ENCODE measurements around the gene TLNRD1.

TLNRD1 gene

GRCh38 chr15:80978685-80979329, 21.9 kb upstream of the TLNRD1 start:
- DNase-seq: no peak

DNA sequence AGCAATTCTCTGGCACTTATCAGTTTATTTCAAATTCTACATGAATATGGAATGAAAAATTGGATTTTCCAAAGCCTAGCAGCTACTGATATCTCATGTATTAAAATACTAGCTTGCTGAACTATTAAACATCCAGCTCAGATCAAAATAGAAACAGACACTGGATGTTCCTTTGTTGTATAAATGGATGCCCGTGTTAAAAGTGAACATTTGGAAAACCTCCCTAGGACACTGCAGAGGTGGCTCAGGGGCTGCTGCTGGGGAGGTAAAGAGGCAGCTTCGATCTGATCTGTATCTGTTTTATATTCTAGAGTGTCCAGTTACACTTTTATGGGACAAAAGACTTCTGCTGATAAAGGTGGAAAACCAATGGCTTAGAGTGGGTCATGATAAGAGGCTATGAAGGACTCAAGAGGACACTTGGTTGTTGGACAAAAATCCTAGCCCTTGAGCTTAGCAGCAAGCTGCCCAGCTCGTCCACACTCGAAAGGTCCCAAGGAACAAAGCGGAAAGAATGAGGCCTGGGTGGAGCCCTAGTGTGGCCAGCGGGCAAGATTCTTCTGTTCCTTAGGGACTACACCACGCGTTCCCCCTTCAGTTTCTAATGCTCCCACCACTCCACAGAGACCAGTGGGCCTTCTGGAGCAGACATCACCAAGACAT, 21.1 kb upstream of the TLNRD1 start:
- no peak for DNase-seq

GRCh38 chr15:80982205-80982604, 18.5 kb upstream of the TLNRD1 start:
- no peak for DNase-seq

DNA sequence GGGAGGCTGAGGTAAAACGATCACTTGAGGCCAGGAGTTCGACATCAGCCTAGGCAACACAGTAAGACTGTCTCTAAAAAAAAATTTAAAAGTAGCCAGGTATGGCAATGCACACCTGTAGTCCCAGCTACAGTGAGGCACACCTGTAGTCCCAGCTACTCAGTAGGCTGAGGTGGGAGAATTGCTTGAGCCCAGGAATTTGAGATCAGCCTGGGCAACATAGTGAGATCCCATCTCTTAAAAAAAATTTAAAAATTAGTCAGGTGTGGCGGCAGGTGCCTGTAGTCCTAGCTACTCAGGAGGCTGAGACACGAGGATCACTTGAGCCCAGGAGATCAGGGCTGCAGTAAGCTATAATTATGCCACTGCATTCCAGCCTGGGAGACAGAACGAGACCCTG, 17.9 kb upstream of the TLNRD1 start:
- no peak for DNase-seq

GRCh38 chr15:80984856-80985255, 15.9 kb upstream of the TLNRD1 start:
- no peak for DNase-seq

- no peak for DNase-seq
These were observed 14.7 kb upstream of the TLNRD1 start for GRCh38 chr15:80985981-80986380.

DNA sequence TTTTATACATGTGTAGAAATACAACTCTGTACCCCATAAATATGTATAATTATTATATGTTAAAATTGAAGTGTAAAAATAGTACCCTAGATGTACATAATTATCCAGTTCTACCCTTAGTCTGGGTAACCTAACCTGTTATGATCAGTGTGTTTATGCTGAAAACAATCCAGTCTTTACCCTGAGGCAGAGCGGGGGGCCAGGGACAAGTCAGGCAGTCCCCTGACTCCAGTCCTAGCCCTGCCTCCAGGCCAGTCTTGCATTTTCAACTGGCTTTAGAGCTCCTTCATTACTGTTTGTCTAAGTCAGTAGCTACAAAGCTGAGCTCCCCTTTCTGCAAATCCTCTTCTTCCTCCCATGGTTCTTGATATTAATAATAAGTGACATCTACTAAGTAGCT, 14.2 kb upstream of the TLNRD1 start:
- DNase-seq: no peak

DNA sequence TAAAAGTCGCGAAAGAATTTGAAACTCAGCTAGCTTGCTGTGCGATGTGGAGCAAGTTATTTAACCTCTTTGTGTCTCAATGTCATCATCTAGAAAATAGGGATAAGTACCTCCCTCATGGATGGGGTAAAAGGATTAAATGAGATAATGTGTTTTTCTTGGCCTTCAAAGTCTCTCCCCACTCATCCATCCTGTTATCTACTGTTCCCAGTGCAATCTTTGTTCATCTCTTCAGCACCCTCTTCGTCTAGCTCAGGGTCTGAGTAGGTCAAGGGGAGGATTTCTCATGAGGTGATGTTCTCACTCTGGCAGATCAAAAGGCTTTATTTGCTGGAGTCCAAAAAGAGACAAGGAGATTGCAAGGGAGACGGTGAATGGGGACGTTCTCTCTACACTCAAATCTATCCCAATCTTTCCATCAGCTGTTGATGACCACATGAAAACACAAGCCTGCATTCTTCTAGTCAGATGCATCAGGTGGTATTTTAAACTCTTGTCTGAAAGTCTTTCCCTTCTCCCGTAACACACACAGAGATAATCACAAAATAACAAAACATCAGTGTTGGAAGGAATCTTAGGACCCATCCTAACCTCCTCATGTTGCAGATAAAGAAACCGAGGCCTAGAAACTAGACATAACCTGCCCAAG, 12.5 kb upstream of the TLNRD1 start:
- no peak for DNase-seq

- peak in 1 of 6 experiments; percentile 28 for DNase-seq
These were observed 11.6 kb upstream of the TLNRD1 start for GRCh38 chr15:80989081-80989517.

GRCh38 chr15:80989518-80990478, 10.9 kb upstream of the TLNRD1 start, which contains the start of gene MESD:
TSS of gene MESD (minus strand) at chr15:80989819. CDS start at chr15:80989791, 28 bp downstream.
- peak; percentile 86 to 95 (median 93) for DNase-seq

GRCh38 chr15:80990955-80991354, 9.8 kb upstream of the TLNRD1 start:
- DNase-seq: no peak

DNA sequence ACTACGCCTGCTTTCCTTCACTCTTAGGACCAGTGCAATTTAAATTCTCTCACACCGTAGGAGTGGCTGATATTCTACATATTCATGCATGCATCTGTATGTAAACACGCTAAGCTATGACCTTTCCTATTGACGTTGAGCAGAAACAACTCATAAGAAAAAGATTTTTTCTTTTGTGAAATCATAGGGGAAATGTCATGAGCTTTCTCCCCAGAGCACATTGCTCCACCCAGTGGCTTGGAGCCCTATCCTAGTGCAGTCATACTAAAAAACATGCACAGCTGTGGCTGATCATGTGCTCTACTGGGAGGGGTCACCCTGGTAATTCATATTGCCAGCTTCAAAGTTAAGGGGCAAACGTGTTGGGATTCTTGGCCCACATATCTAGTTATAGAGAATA, 9.3 kb upstream of the TLNRD1 start:
- peak in 3 of 6 experiments; percentile 7 to 16 (median 8) for DNase-seq

DNA sequence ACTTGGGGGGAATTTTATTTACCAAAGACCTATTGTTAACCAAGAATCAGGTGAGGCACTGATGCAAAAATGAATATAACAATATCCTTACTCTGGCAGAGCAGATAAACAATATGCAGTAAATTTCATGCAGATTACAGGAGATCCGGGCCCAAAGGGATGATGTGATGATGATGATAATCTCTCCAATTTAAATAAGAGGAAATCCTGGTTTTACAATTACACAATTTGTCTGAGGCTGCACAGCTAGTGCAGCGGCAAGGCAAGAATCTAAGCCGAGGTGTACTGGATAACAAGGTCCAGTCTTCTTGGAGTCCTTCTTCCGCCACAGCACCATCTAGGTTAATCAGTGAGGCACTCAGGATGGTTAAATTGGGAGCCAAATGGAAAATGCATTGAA, 8.7 kb upstream of the TLNRD1 start:
- no peak for DNase-seq

- DNase-seq: no peak
These were observed 8.3 kb upstream of the TLNRD1 start for GRCh38 chr15:80992441-80992840.

- DNase-seq: no peak
These were observed 4.5 kb upstream of the TLNRD1 start for GRCh38 chr15:80996247-80996646.

DNA sequence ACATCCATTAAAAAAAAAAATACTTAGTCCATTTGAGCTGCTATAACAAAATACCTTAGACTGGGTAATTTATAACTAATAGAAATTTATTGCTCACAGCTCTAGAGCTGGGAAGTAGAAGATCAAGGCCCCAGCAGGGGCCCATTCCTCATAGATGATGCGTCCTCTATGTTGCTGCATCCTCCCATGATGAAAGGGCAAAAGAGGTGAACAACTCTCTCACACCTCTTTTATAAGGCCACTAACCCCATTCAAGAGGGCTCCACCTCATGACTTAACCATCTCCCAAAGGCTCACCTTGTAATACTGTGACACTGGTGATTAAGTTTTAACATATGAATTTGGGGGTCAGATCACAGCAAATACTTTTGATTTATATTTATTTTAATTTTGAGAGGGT, 3.0 kb upstream of the TLNRD1 start:
- DNase-seq: no peak

- DNase-seq: peak in 1 of 6 experiments; percentile 16
These were observed 2.5 kb upstream of the TLNRD1 start for GRCh38 chr15:80998251-80998650.

GRCh38 chr15:80999623-81000036, 1.1 kb upstream of the TLNRD1 start:
- peak in 5 of 6 experiments; percentile 18 to 48 (median 41) for DNase-seq

DNA sequence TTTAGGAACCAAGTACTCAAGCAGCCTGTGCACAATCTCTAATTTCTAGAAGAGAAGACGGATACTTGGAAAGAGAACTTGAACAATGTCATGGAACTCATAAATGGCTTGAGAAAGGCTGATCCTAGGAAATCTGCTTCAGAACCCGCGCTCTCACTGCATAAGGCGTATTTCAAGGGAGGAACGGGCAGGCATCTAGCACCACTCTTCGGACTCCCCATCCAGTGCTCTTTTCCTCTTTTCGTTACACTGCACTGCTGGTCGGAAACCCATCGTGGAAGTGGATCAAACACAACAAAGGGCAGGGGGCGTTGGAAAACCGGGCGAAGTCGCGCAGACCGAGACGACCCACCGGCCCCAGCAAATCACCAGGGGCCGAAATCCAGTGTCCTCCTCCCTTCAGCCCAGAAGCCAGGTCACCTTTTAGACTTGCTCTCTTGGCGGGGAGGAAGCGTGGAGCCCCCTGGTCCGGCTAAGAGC, 539 bp upstream of the TLNRD1 start:
- no peak for DNase-seq

- peak in 5 of 6 experiments; percentile 30 to 65 (median 48) for DNase-seq
These were observed 657 bp downstream of the TLNRD1 start for GRCh38 chr15:81001152-81002008.

DNA sequence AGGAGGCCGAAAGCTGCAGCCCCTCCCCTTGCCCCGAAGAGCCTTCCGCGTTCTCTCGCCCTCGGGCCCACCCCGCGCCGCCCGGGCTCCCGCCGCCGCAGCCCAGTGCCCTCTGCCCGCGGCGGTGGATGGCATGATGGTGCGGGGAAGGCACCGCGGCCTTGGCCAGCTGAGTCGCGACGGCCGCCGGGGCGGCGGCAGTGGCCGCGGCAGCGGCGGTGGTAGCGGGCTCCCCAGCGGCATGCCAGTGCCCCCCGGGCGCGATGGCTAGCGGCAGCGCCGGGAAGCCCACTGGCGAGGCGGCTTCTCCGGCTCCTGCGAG, 1.2 kb downstream of the TLNRD1 start:
- no peak for DNase-seq
